ENCODE results near the gene EOGT.

DNA sequence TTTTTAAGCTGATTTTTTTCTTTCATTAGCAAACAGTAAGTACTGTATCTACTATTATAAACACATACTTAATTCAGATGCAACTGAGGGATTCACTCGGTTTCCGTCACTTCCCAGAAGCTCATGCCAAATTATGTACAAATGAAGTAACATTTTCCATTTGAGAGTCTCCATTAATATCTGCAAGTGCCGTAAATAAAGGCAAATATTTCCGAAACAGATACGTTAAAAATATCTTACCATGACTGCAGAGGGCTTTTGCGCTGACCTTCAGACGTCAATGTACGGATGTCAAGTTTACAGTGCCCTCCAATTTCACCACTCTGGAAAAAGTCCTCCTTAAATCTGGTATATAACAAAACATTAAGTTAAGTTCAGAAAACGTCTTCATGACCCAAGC is 9.3 kb downstream of the EOGT start:
- TF ChIP-seq POLR2AphosphoS5 (IDR thresholded peaks at IDR 0.05) (no peak), CTCF (IDR thresholded peaks at IDR 0.05) (no peak), EP300 (IDR thresholded peaks at IDR 0.05; ENCODE audit: low read depth) (no peak), POLR2A (IDR thresholded peaks at IDR 0.05) (no peak)

Measured in transverse colon (tissue), 4 donors.